IMR-90 (cell line): ENCODE results near the gene GPR35. TPM values are rescaled to one million over a fixed set of nuclear protein-coding genes. Genes with fewer than 3 reads are reported as not detected.

ENCODE experiments used
- ATAC-seq: fragments of 200-7000 bp; cut with Tn5 transposase; 2 replicates; pipeline ENCODE4 v1.9.1; 2020; ENCODE audit warnings: low read depth, mild to moderate bottlenecking, moderate library complexity
- BruUV-seq: library from RNA; stranded (reverse); fragments of 400-500 nt; replicated peaks from 2 replicates; lab custom pipeline; 2021; lab: Mats Ljungman, UMichigan
- CTCF ChIA-PET: fragments of 300-600 bp; formaldehyde crosslinking; extraction: SDS; loops from one replicate; lab custom pipeline; 2021; ENCODE audit warnings: antibody characterized with exemption; lab: Yijun Ruan, JAX
- POLR2A ChIA-PET: fragments of 300-600 bp; sonication (Branson Sonifier 250); formaldehyde crosslinking; loops from one replicate; lab custom pipeline; 2022; ENCODE audit warnings: antibody characterized with exemption; ENCODE audit not compliant: unreplicated experiment; lab: Charles Lee
- DNase-seq: peaks from one replicate; pipeline ENCODE4 v3.0.0; 2013
- H2AFZ ChIP-seq: replicated peaks from 2 replicates; pipeline ENCODE3; 2013; ENCODE audit warnings: low read length, mild to moderate bottlenecking; ENCODE audit not compliant: poor library complexity
- H2AK5ac ChIP-seq: 2 replicates; pipeline ENCODE4 v1.6.1; 2013; ENCODE audit warnings: low read depth, low read length, inconsistent platforms
- H2AK9ac ChIP-seq: replicated peaks from 2 replicates; pipeline ENCODE3; 2013; ENCODE audit warnings: mild to moderate bottlenecking, low read depth, low read length, moderate library complexity; ENCODE audit not compliant: poor library complexity
- H2BK120ac ChIP-seq: 2 replicates; pipeline ENCODE4 v1.6.1; 2013; ENCODE audit warnings: low read depth, low read length, inconsistent platforms
- H2BK15ac ChIP-seq: 3 replicates; pipeline ENCODE4 v1.6.1; 2013; ENCODE audit warnings: low read depth, low read length, inconsistent platforms
- H2BK20ac ChIP-seq: 2 replicates; pipeline ENCODE4 v1.6.1; 2013; ENCODE audit warnings: low read depth, mild to moderate bottlenecking, inconsistent platforms, low read length, moderate library complexity
- H2BK5ac ChIP-seq: 2 replicates; pipeline ENCODE4 v1.6.1; 2013; ENCODE audit warnings: mild to moderate bottlenecking, low read depth, low read length, inconsistent platforms; ENCODE audit not compliant: poor library complexity, severe bottlenecking
- H3K14ac ChIP-seq: replicated peaks from 2 replicates; pipeline ENCODE4 v1.6.1; 2013; ENCODE audit warnings: low read depth, low read length, inconsistent platforms
- H3K18ac ChIP-seq: 2 replicates; pipeline ENCODE4 v1.6.1; 2013; ENCODE audit warnings: low read depth, low read length, control low read depth
- H3K23ac ChIP-seq: 2 replicates; pipeline ENCODE4 v1.6.1; 2013; ENCODE audit warnings: low read depth, low read length, inconsistent platforms
- H3K27ac ChIP-seq: 2 replicates; pipeline ENCODE4 v1.5.1; 2013; ENCODE audit warnings: mild to moderate bottlenecking, control low read depth, low read length; ENCODE audit not compliant: insufficient read depth
- H3K27me3 ChIP-seq: 2 replicates; pipeline ENCODE4 v1.6.1; 2013; ENCODE audit warnings: low read length; ENCODE audit not compliant: control insufficient read depth, insufficient read depth
- H3K36me3 ChIP-seq: 2 replicates; pipeline ENCODE4 v1.6.1; 2013; ENCODE audit warnings: low read length, mixed read lengths; ENCODE audit not compliant: control insufficient read depth, insufficient read depth
- H3K4ac ChIP-seq: 2 replicates; pipeline ENCODE4 v1.6.1; 2013; ENCODE audit warnings: low read depth, low read length, inconsistent platforms
- H3K4me1 ChIP-seq: 2 replicates; pipeline ENCODE4 v1.6.1; 2013; ENCODE audit warnings: low read length, mixed read lengths; ENCODE audit not compliant: control insufficient read depth, insufficient read depth
- H3K4me2 ChIP-seq: 2 replicates; pipeline ENCODE4 v1.6.1; 2013; ENCODE audit warnings: low read depth, mild to moderate bottlenecking, control low read depth, low read length, moderate library complexity
- H3K4me3 ChIP-seq: 2 replicates; pipeline ENCODE4 v1.5.1; 2013; ENCODE audit warnings: low read depth, mild to moderate bottlenecking, control low read depth, low read length, moderate library complexity; ENCODE audit not compliant: insufficient read depth
- H3K56ac ChIP-seq: 2 replicates; pipeline ENCODE4 v1.6.1; 2013; ENCODE audit warnings: low read length, inconsistent platforms; ENCODE audit not compliant: insufficient read depth; ENCODE audit errors: extremely low read depth
- H3K79me1 ChIP-seq, 2 experiments: 2 replicates each; pipeline ENCODE4 v1.6.1; 2013; ENCODE audit warnings: low read length in 2 of 2, inconsistent platforms in 1 of 2, low read depth in 1 of 2
- H3K9ac ChIP-seq: 2 replicates; pipeline ENCODE4 v1.6.1; 2013; ENCODE audit warnings: low read depth, low read length, control low read depth
- H3K9me1 ChIP-seq: 2 replicates; pipeline ENCODE4 v1.6.1; 2013; ENCODE audit warnings: low read length, inconsistent platforms; ENCODE audit not compliant: insufficient read depth
- H3K9me3 ChIP-seq: 2 replicates; pipeline ENCODE4 v1.6.1; 2013; ENCODE audit warnings: low read length; ENCODE audit not compliant: control insufficient read depth, insufficient read depth
- H4K20me1 ChIP-seq: 2 replicates; pipeline ENCODE4 v1.6.1; 2013; ENCODE audit warnings: low read length, inconsistent platforms; ENCODE audit not compliant: insufficient read depth
- H4K5ac ChIP-seq: 2 replicates; pipeline ENCODE4 v1.6.1; 2013; ENCODE audit warnings: mild to moderate bottlenecking, low read depth, low read length, control low read depth
- H4K8ac ChIP-seq, 2 experiments: 2 replicates each; pipeline ENCODE4 v1.6.1; 2013; ENCODE audit warnings: low read depth in 2 of 2, low read length in 2 of 2, control low read depth in 1 of 2, inconsistent platforms in 1 of 2
- H4K91ac ChIP-seq: 2 replicates; pipeline ENCODE4 v1.6.1; 2013; ENCODE audit warnings: low read depth, low read length, inconsistent platforms; ENCODE audit not compliant: insufficient read depth
- BHLHE40 ChIP-seq: fragments of 150-350 bp; IDR thresholded peaks from 2 replicates; pipeline ENCODE4 v1.6.1; 2016; ENCODE audit warnings: mild to moderate bottlenecking, low read depth, low read length
- CEBPB ChIP-seq: IDR thresholded peaks from 2 replicates; pipeline ENCODE4 v1.6.1; 2012; ENCODE audit warnings: low read depth, low read length, improper control_type of control experiment
- CHD1 ChIP-seq: IDR thresholded peaks from 2 replicates; pipeline ENCODE4 v1.6.1; 2012; ENCODE audit warnings: low read depth, low read length, improper control_type of control experiment
- FOS ChIP-seq: fragments of 150-350 bp; IDR thresholded peaks from 2 replicates; pipeline ENCODE4 v1.6.1; 2016; ENCODE audit warnings: low read depth, low read length
- MAFK ChIP-seq: IDR thresholded peaks from 2 replicates; pipeline ENCODE4 v1.6.1; 2012; ENCODE audit warnings: low read depth, low read length, improper control_type of control experiment
- MAZ ChIP-seq: IDR thresholded peaks from 2 replicates; pipeline ENCODE4 v1.6.1; 2012; ENCODE audit warnings: low read depth, mild to moderate bottlenecking, low read length, improper control_type of control experiment, moderate library complexity, borderline replicate concordance
- MXI1 ChIP-seq: IDR thresholded peaks from 2 replicates; pipeline ENCODE4 v1.6.1; 2012; ENCODE audit warnings: low read depth, mild to moderate bottlenecking, low read length, moderate library complexity, borderline replicate concordance
- NFE2L2 ChIP-seq: fragments of 150-350 bp; IDR thresholded peaks from 2 replicates; pipeline ENCODE4 v1.6.1; 2016; ENCODE audit warnings: low read depth, mild to moderate bottlenecking, low read length
- POLR2A ChIP-seq: IDR thresholded peaks from 2 replicates; pipeline ENCODE4 v1.6.1; 2012; ENCODE audit warnings: mild to moderate bottlenecking, low read depth, low read length
- RAD21 ChIP-seq: IDR thresholded peaks from 2 replicates; pipeline ENCODE4 v1.6.1; 2012; ENCODE audit warnings: low read length, improper control_type of control experiment
- RCOR1 ChIP-seq: IDR thresholded peaks from 2 replicates; pipeline ENCODE4 v1.6.1; 2012; ENCODE audit warnings: mild to moderate bottlenecking, low read length, improper control_type of control experiment; ENCODE audit not compliant: insufficient replicate concordance
- RFX5 ChIP-seq: IDR thresholded peaks from 2 replicates; pipeline ENCODE4 v1.8.0; 2012; ENCODE audit warnings: low read depth, mild to moderate bottlenecking, low read length, moderate library complexity
- SMC3 ChIP-seq: fragments of 150-350 bp; IDR thresholded peaks from 2 replicates; pipeline ENCODE4 v1.6.1; 2016; ENCODE audit warnings: low read depth, mild to moderate bottlenecking, antibody characterized with exemption, low read length, moderate library complexity
- WGBS, 2 experiments: methylation state at CpG; one replicate each; pipeline versions ENCODE4 v1.1.5 to v1.1.7; 2013; ENCODE audit warnings: missing lambda C conversion rate in 2 of 2; ENCODE audit not compliant: insufficient read length in 1 of 2; ENCODE audit errors: extremely low coverage in 2 of 2; 5-methylcytosine and 5-hydroxymethylcytosine counted together
- dilution Hi-C: fragments of 300-500 bp; cut with HindIII; formaldehyde crosslinking; loops from one replicate; pipeline ENCODE4 v1.14.3; 2018; ENCODE audit warnings: low sequenced_read_pairs; ENCODE audit not compliant: unreplicated experiment
- in situ Hi-C: fragments of 300-500 bp; cut with MboI; formaldehyde crosslinking; loops from 3 replicates; pipeline ENCODE4 v1.14.3; 2019; ENCODE audit warnings: low sequenced_read_pairs, inconsistent platforms, mixed read lengths
- intact Hi-C: fragments of 100-400 bp; cut with micrococcal nuclease; formaldehyde crosslinking; loops from 2 replicates; pipeline ENCODE4 v1.10.0; 2022
- polyA plus RNA-seq, 3 experiments: library from polyadenylated mRNA; depleted of rRNA; stranded (reverse); fragments of >200 nt; gene quantifications; 2 replicates each; pipeline ENCODE4 v1.2.3, GENCODE V29; 2012; ENCODE audit warnings: low replicate concordance in 1 of 3
- total RNA-seq: library from RNA; depleted of rRNA; stranded (reverse); fragments of >200 nt; gene quantifications from 2 replicates; pipeline ENCODE4 v1.2.3, GENCODE V29; 2012
- TF ChIP-seq, protein P1 (sequence below): conservative IDR thresholded peaks from 2 replicates; pipeline ENCODE4 v1.5.1; 2012; ENCODE audit warnings: mild to moderate bottlenecking, low read depth, low read length, improper control_type of control experiment
- TF ChIP-seq, protein P2 (sequence below): fragments of 150-350 bp; IDR thresholded peaks from 2 replicates; pipeline ENCODE4 v1.6.1; 2017; ENCODE audit warnings: mild to moderate bottlenecking, antibody characterized with exemption, low read length, low read depth
- TF ChIP-seq, protein P3 (sequence below): fragments of 150-350 bp; IDR thresholded peaks from 2 replicates; pipeline ENCODE4 v1.6.1; 2016; ENCODE audit warnings: low read depth, mild to moderate bottlenecking, low read length, moderate library complexity, borderline replicate concordance

The GPR35 gene
- total and polyA plus RNA-seq, 2 of the 4 experiments (the other 2 are of a cell fraction) = 0.31 TPM; not detected in 1

DNA sequence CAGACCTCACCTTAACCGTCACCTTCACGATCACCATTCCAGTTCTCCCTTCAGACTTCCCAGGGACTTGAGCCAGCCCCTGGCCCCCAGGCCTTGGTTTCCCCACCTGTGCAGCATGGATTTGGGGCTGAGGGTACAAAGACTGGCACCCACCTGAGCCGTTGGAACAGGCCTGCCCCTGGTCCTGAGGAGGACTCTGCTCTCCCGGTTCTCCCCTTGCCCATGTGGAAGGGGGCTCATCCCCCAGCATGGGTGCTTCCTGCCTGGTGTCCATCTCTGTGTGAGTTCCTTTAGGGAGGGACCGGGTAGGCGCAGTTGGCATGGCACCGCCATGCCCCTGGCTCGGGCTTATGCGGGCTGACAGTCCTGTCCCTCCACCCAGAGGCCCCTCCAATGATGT lies 10.9 kb upstream of the GPR35 start:
- Histone ChIP-seq H4K5ac (no peak overlapping the region), H3K4me2 (no peak overlapping the region), H2BK15ac (no peak overlapping the region), H3K23ac (no peak overlapping the region), H4K91ac (no peak overlapping the region), H4K8ac (no peak overlapping the region), H3K56ac (no peak overlapping the region), H3K18ac (no peak overlapping the region), H3K79me1 (no peaks in the 10 kb centered on the region), H3K9me3 (no peaks in the 10 kb centered on the region; the same call in none of the 2 replicates), H2AFZ (no peak overlapping the region), H2BK120ac (no peak overlapping the region), H3K9ac (no peak overlapping the region), H3K4me1 (peaks cover 8% of the 10 kb centered on the region), H3K27me3 (no peaks in the 10 kb centered on the region), H2AK9ac (no peak overlapping the region), H3K36me3 (no peaks in the 10 kb centered on the region), H2BK5ac (no peak overlapping the region), H2AK5ac (no peak overlapping the region), H3K14ac (no peak overlapping the region), H3K4me3 (no peak overlapping the region), H2BK20ac (no peak overlapping the region), H4K20me1 (no peaks in the 10 kb centered on the region), H3K4ac (no peak overlapping the region), H3K9me1 (no peaks in the 10 kb centered on the region), H3K27ac (no peak overlapping the region)
- in situ Hi-C loops (no loop called here), dilution Hi-C loops (no loop called here), intact Hi-C loops (no loop called here)
- no peak for TF ChIP-seq NFE2L2
- no peak for TF ChIP-seq BHLHE40
- TF ChIP-seq, protein P1, sequence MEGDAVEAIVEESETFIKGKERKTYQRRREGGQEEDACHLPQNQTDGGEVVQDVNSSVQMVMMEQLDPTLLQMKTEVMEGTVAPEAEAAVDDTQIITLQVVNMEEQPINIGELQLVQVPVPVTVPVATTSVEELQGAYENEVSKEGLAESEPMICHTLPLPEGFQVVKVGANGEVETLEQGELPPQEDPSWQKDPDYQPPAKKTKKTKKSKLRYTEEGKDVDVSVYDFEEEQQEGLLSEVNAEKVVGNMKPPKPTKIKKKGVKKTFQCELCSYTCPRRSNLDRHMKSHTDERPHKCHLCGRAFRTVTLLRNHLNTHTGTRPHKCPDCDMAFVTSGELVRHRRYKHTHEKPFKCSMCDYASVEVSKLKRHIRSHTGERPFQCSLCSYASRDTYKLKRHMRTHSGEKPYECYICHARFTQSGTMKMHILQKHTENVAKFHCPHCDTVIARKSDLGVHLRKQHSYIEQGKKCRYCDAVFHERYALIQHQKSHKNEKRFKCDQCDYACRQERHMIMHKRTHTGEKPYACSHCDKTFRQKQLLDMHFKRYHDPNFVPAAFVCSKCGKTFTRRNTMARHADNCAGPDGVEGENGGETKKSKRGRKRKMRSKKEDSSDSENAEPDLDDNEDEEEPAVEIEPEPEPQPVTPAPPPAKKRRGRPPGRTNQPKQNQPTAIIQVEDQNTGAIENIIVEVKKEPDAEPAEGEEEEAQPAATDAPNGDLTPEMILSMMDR = no peak
- no peak for TF ChIP-seq CHD1
- TF ChIP-seq MAZ = no peak
- TF ChIP-seq RCOR1 = no peak
- no peak for TF ChIP-seq FOS
- no peak for TF ChIP-seq POLR2A
- no peak for TF ChIP-seq CEBPB
- TF ChIP-seq RFX5 = no peak
- TF ChIP-seq MAFK = no peak
- TF ChIP-seq MXI1 = no peak
- TF ChIP-seq, protein P2, sequence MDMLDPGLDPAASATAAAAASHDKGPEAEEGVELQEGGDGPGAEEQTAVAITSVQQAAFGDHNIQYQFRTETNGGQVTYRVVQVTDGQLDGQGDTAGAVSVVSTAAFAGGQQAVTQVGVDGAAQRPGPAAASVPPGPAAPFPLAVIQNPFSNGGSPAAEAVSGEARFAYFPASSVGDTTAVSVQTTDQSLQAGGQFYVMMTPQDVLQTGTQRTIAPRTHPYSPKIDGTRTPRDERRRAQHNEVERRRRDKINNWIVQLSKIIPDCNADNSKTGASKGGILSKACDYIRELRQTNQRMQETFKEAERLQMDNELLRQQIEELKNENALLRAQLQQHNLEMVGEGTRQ = no peak
- TF ChIP-seq, protein P3, sequence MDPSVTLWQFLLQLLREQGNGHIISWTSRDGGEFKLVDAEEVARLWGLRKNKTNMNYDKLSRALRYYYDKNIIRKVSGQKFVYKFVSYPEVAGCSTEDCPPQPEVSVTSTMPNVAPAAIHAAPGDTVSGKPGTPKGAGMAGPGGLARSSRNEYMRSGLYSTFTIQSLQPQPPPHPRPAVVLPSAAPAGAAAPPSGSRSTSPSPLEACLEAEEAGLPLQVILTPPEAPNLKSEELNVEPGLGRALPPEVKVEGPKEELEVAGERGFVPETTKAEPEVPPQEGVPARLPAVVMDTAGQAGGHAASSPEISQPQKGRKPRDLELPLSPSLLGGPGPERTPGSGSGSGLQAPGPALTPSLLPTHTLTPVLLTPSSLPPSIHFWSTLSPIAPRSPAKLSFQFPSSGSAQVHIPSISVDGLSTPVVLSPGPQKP = no peak
- TF ChIP-seq RAD21 = no peak
- TF ChIP-seq SMC3 = no peak
- ChIA-PET CTCF (no interaction called here), POLR2A (no interaction called here)
- no peak for ATAC-seq
- WGBS, 2 experiments = 90% methylated on average over 4 of the region's 9 CpGs; no CpG with 5 or more reads in 1 of the 2 experiments
- no peak for DNase-seq
- no TSS peak for BruUV-seq
